Hematopoietic multipotent progenitor cell treated with erythropoietin and hydrocortisone succinate and interleukin-3 and kit ligand, for 17 days (in vitro differentiated cells): Measurements from ENCODE around the gene BANF2.

Experiments
- DNase-seq: peaks from one replicate; pipeline ENCODE4 v3.0.0-alpha.2; 2015; ENCODE audit warnings: low spot score

BANF2 gene

GRCh38 chr20:17664025-17664633, 35.6 kb upstream of the BANF2 start:
- no peak for DNase-seq

- DNase-seq, result no peak
These were observed 34.0 kb upstream of the BANF2 start for GRCh38 chr20:17665756-17666155.

GRCh38 chr20:17666481-17666880, 33.3 kb upstream of the BANF2 start:
- no peak for DNase-seq

GRCh38 chr20:17667445-17667844, 32.3 kb upstream of the BANF2 start:
- no peak for DNase-seq

- DNase-seq, result no peak
These were observed 31.3 kb upstream of the BANF2 start for GRCh38 chr20:17668432-17668831.

GRCh38 chr20:17669306-17669931, 30.3 kb upstream of the BANF2 start:
- DNase-seq, result no peak

- DNase-seq, result no peak
These were observed 28.8 kb upstream of the BANF2 start for GRCh38 chr20:17671011-17671410.

GRCh38 chr20:17671565-17671964, 28.2 kb upstream of the BANF2 start:
- no peak for DNase-seq

- DNase-seq, result no peak
These were observed 26.7 kb upstream of the BANF2 start for GRCh38 chr20:17673084-17673483.

GRCh38 chr20:17674722-17675518, 24.8 kb upstream of the BANF2 start:
- DNase-seq, result no peak

GRCh38 chr20:17675519-17676377, 24.0 kb upstream of the BANF2 start:
- no peak for DNase-seq

- DNase-seq, result no peak
These were observed 23.4 kb upstream of the BANF2 start for GRCh38 chr20:17676378-17676759.

GRCh38 chr20:17676942-17677341, 22.8 kb upstream of the BANF2 start:
- DNase-seq, result no peak

- DNase-seq, result no peak
These were observed 21.5 kb upstream of the BANF2 start for GRCh38 chr20:17678295-17678694.

GRCh38 chr20:17678886-17679285, 20.9 kb upstream of the BANF2 start:
- DNase-seq, result no peak

- no peak for DNase-seq
These were observed 19.6 kb upstream of the BANF2 start for GRCh38 chr20:17679941-17680835.

- DNase-seq, result peak; percentile 74
These were observed 18.7 kb upstream of the BANF2 start for GRCh38 chr20:17680836-17681725.

- DNase-seq, result no peak
These were observed 18.1 kb upstream of the BANF2 start for GRCh38 chr20:17681726-17682102.

GRCh38 chr20:17682103-17682888, 17.5 kb upstream of the BANF2 start, which contains the start of gene RRBP1:
TSS of gene RRBP1 (minus strand) at chr20:17682242. CDS start at chr20:17660507, 21,735 bp downstream.
- DNase-seq, result peak; percentile 96

GRCh38 chr20:17682889-17683198, 16.9 kb upstream of the BANF2 start:
- no peak for DNase-seq
